ENCODE results near the gene SLC1A2. TPM values are rescaled to one million over a fixed set of nuclear protein-coding genes. Genes with fewer than 3 reads are reported as not detected.

SLC1A2 gene
- total RNA-seq, 1 experiment from 2014 or later, result 0.50 TPM

- no peak overlapping the region for H2BK12ac ChIP-seq (ENCODE audit: insufficient read length, low read depth, low read length)
- H3K9me3 Mint-ChIP-seq, result peaks cover 3 to 4% of the 10 kb centered on the region in 2 experiments; a peak in 3 of 5 replicates
- no peaks in the 10 kb centered on the region for H3K9me3 ChIP-seq (ENCODE audit: control insufficient read depth, low read depth, low read length)
- H4K5ac ChIP-seq (ENCODE audit: insufficient read length, low read depth, low read length), result no peak overlapping the region
- no peak overlapping the region for H3K14ac ChIP-seq (ENCODE audit: insufficient read depth, low read length)
- H3K36me3 Mint-ChIP-seq (ENCODE audit: insufficient read depth in 1 of 3, low read depth in 3 of 3), result no peaks in the 10 kb centered on the region; a peak in 2 of 7 replicates
- no peak overlapping the region for H3K4me2 ChIP-seq (ENCODE audit: insufficient read depth, insufficient read length, low read length)
- no peak overlapping the region for H3K18ac ChIP-seq (ENCODE audit: insufficient read length, low read depth, low read length)
- no peak overlapping the region for H2BK20ac ChIP-seq (ENCODE audit: low read depth, low read length, poor library complexity, severe bottlenecking)
- no peaks in the 10 kb centered on the region for H4K20me1 ChIP-seq (ENCODE audit: control insufficient read depth, insufficient read depth, insufficient read length)
- H2AFZ ChIP-seq (ENCODE audit: low read length), result no peak overlapping the region
- H4K91ac ChIP-seq (ENCODE audit: insufficient read length, low read depth, low read length), result no peak overlapping the region
- no peak overlapping the region for H3K27ac ChIP-seq (ENCODE audit: insufficient read length, low read depth, low read length)
- H3K27ac Mint-ChIP-seq, result no peak overlapping the region
- H2BK15ac ChIP-seq (ENCODE audit: low read depth, low read length), result no peak overlapping the region
- H4K8ac ChIP-seq (replicated peaks; ENCODE audit: insufficient read length, low read depth, low read length), result no peak overlapping the region
- H3K9ac ChIP-seq (ENCODE audit: extremely low read depth, insufficient read length, low read length), result no peak overlapping the region
- H3K4me3 Mint-ChIP-seq, result no peak overlapping the region
- no peaks in the 10 kb centered on the region for H3K79me1 ChIP-seq (ENCODE audit: insufficient read depth, low read depth, low read length, poor library complexity, severe bottlenecking)
- no peak for DNase-seq
- H3K4ac ChIP-seq (ENCODE audit: low read depth, low read length), result no peak overlapping the region
- H2BK120ac ChIP-seq (ENCODE audit: low read depth, low read length, poor library complexity, severe bottlenecking), result no peak overlapping the region
- H3T11ph ChIP-seq (ENCODE audit: low read length), result no peak overlapping the region
- whole genome bisulfite sequencing (ENCODE audit: extremely low coverage, insufficient read length, low lambda C conversion rate), result no CpG with 5 or more reads among the region's 3 CpGs
- H3K27me3 Mint-ChIP-seq (ENCODE audit: low read depth), result no peaks in the 10 kb centered on the region; the same call in none of the 2 replicates
- no peak overlapping the region for H2BK5ac ChIP-seq (ENCODE audit: insufficient read length, low read length)
- H3K27me3 ChIP-seq (ENCODE audit: insufficient read depth, low read length), result no peaks in the 10 kb centered on the region
- peaks cover 13% of the 10 kb centered on the region; the same call in 1 of the 2 replicates for H3K4me1 ChIP-seq (ENCODE audit: insufficient read depth, low read length)
- no peak overlapping the region for H3K23ac ChIP-seq (ENCODE audit: insufficient read length, low read depth, low read length)
- no peak overlapping the region for H2AK5ac ChIP-seq (ENCODE audit: insufficient read length, low read length)
- no peak for TF ChIP-seq CTCF (conservative IDR thresholded peaks at IDR 0.05)
- no peaks in the 10 kb centered on the region for H3K23me2 ChIP-seq (ENCODE audit: insufficient read length, low read depth, low read length, poor library complexity, severe bottlenecking)
- no peak overlapping the region for H3K56ac ChIP-seq (ENCODE audit: insufficient read length, low read depth, low read length)
- H3K79me2 ChIP-seq (ENCODE audit: insufficient read depth, low read length), result no peaks in the 10 kb centered on the region
- H3K4me1 Mint-ChIP-seq, result peaks cover 30 to 31% of the 10 kb centered on the region in 2 experiments
Measured at GRCh38 chr11:35211952-35212351, 207.4 kb downstream of the SLC1A2 start.

All from H9 (cell line).